Measurements from ENCODE around the gene DENND4A. TPM values are rescaled to one million over a fixed set of nuclear protein-coding genes. Genes with fewer than 3 reads are reported as not detected.

The DENND4A gene
- polyA plus RNA-seq, 2 of the 4 experiments (the other 2 are of a cell fraction), result 5.6 to 16.8 TPM

GRCh38 chr15:65655026-65655425 lies 137.1 kb downstream of the DENND4A start:
- no peak for DNase-seq (ENCODE audit: low read depth in 1 of 2, low spot score in 1 of 2)
- ChIA-PET CTCF (interaction anchor here (21.1 kb wide), 1 partner anchor 13 kb away, joined by 229 read pairs; no protein-coding TSS in a partner anchor), POLR2A (no interaction called here)
- Histone ChIP-seq H3K4me3 (no peak overlapping the region), H3K9me3 (no peaks in the 10 kb centered on the region), H3K4me2 (no peak overlapping the region), H3K27ac (no peak overlapping the region), H3K4me1 (0 out of 3 replicates have a peak, but pooled peaks cover 3% of the 10 kb centered on the region)
- WGBS (ENCODE audit: missing lambda C conversion rate), result 94% methylated on average over 1 of the region's 1 CpG
- TF ChIP-seq ATOH8 (CRISPR knock-in tag; IDR thresholded peaks at IDR 0.05; ENCODE audit: low read depth), result no peak
- no peak for FAIRE-seq
- no peak for ATAC-seq

- CTCF ChIA-PET, result interaction anchor here (0.6 to 21.1 kb wide), 9 partner anchors 12 to 707 kb away, joined by 3 to 229 read pairs (median 3); no protein-coding TSS in a partner anchor
Measured at GRCh38 chr15:65653801-65654521, 138.1 kb downstream of the DENND4A start.

GRCh38 chr15:65653341-65653740 lies 138.8 kb downstream of the DENND4A start:
- ATAC-seq (no peak), DNase-seq (ENCODE audit: low read depth in 1 of 2, low spot score in 1 of 2) (no peak), FAIRE-seq (no peak)
- H3K4me3 ChIP-seq, result no peak overlapping the region
- H3K4me1 ChIP-seq, result 0 out of 3 replicates have a peak, but pooled peaks cover 3% of the 10 kb centered on the region
- POLR2A ChIA-PET, result interaction anchor here (1.0 kb wide), 1 partner anchor 216 kb away, joined by 3 read pairs; the partner anchor contains the start of gene RAB11A
- H3K4me2 ChIP-seq, result no peak overlapping the region
- no peak for TF ChIP-seq EHF (CRISPR knock-in tag; IDR thresholded peaks at IDR 0.05)
- no peak for TF ChIP-seq FOSL2 (IDR thresholded peaks at IDR 0.05)
- TF ChIP-seq FOSL2 (CRISPR knock-in tag; IDR thresholded peaks at IDR 0.05), result no peak
- no peak for TF ChIP-seq CEBPB (IDR thresholded peaks at IDR 0.05)
- TF ChIP-seq ELK1 (IDR thresholded peaks at IDR 0.05; ENCODE audit: low read depth, low read length), result no peak
- no peak for TF ChIP-seq EP300 (IDR thresholded peaks at IDR 0.05)
- no peak for TF ChIP-seq FOXS1 (CRISPR knock-in tag; IDR thresholded peaks at IDR 0.05)
- TF ChIP-seq RCOR1 (IDR thresholded peaks at IDR 0.05; ENCODE audit: low read depth, low read length), result no peak
- TF ChIP-seq RARB (CRISPR knock-in tag; IDR thresholded peaks at IDR 0.05), result no peak
- no peak for TF ChIP-seq REST (IDR thresholded peaks at IDR 0.05)
- TF ChIP-seq POLR2AphosphoS2 (conservative IDR thresholded peaks at IDR 0.05; ENCODE audit: low read length), result no peak
- H3K27ac ChIP-seq, result no peak overlapping the region
- H3K9me3 ChIP-seq, result no peaks in the 10 kb centered on the region
- CTCF ChIA-PET, result interaction anchor here (0.6 to 21.1 kb wide), 8 partner anchors 11 to 707 kb away, joined by 3 to 229 read pairs (median 4); no protein-coding TSS in a partner anchor

More at GRCh38 chr15:65653801-65654521, 138.1 kb downstream of the DENND4A start:
- POLR2A ChIA-PET, result interaction anchor here (1.0 kb wide), 1 partner anchor 215 kb away, joined by 3 read pairs; the partner anchor contains the start of gene RAB11A
- H3K4me1 ChIP-seq, result 0 out of 3 replicates have a peak, but pooled peaks cover 3% of the 10 kb centered on the region
- H3K4me3 ChIP-seq, result no peak overlapping the region
- 83% methylated on average over 5 of the region's 5 CpGs for WGBS (ENCODE audit: missing lambda C conversion rate)
- ATAC-seq, result no peak
- no peak for DNase-seq (ENCODE audit: low read depth in 1 of 2, low spot score in 1 of 2)
- H3K4me2 ChIP-seq, result no peak overlapping the region
- FAIRE-seq, result no peak
- no peaks in the 10 kb centered on the region for H3K9me3 ChIP-seq
- TF ChIP-seq TFCP2L1 (CRISPR knock-in tag; IDR thresholded peaks at IDR 0.05), result no peak
- no peak for TF ChIP-seq NPAS2 (CRISPR knock-in tag; IDR thresholded peaks at IDR 0.05; ENCODE audit: borderline replicate concordance)
- no peak for TF ChIP-seq RFX5 (IDR thresholded peaks at IDR 0.05)
- TF ChIP-seq RAD21 (conservative IDR thresholded peaks at IDR 0.05 in 1 of 2, IDR thresholded peaks at IDR 0.05 in 1 of 2), result no peak
- TF ChIP-seq PBX3 (IDR thresholded peaks at IDR 0.05), result no peak
- TF ChIP-seq ESRRA (IDR thresholded peaks at IDR 0.05; ENCODE audit: borderline replicate concordance, low read length), result no peak
- no peak for TF ChIP-seq RARB (CRISPR knock-in tag; IDR thresholded peaks at IDR 0.05)
- no peak for TF ChIP-seq MAFK (IDR thresholded peaks at IDR 0.05; ENCODE audit: partially characterized antibody)
- no peak for TF ChIP-seq MYC (IDR thresholded peaks at IDR 0.05; ENCODE audit: borderline replicate concordance, low read length)
- no peak for TF ChIP-seq FOXS1 (CRISPR knock-in tag; IDR thresholded peaks at IDR 0.05)
- H3K27ac ChIP-seq, result no peak overlapping the region
